ENCODE measurements around the gene FOLR3.

Gene FOLR3

GRCh38 chr11:72114570-72114969 lies 21.0 kb upstream of the FOLR3 start:
- no peak overlapping the region for H2BK5ac ChIP-seq (ENCODE audit: low read length)
- H3K18ac ChIP-seq (ENCODE audit: low read length) = no peak overlapping the region
- WGBS, 2 donors (ENCODE audit: extremely low coverage in 2 of 2, insufficient read length in 2 of 2, insufficient replicate concordance in 1 of 2) = no CpG with 5 or more reads among the region's 1 CpG
- H3K9ac ChIP-seq (ENCODE audit: low read depth, low read length, poor library complexity) = no peak overlapping the region
- no peak overlapping the region for H3K23ac ChIP-seq (ENCODE audit: low read depth, low read length, poor library complexity)
- H3K4me2 ChIP-seq (ENCODE audit: insufficient read depth, low read length, poor library complexity, severe bottlenecking) = no peak overlapping the region
- no peaks in the 10 kb centered on the region for H3K9me3 ChIP-seq (replicated peaks in 1 of 2; ENCODE audit: control insufficient read depth in 2 of 2, insufficient read depth in 1 of 2, low read depth in 1 of 2, low read length in 2 of 2)
- no peak overlapping the region for H4K8ac ChIP-seq (ENCODE audit: low read depth, low read length)
- H3K27ac ChIP-seq (replicated peaks; ENCODE audit: low read length) = no peak overlapping the region
- no peaks in the 10 kb centered on the region for H3K27me3 ChIP-seq (ENCODE audit: control insufficient read depth in 3 of 3, insufficient read depth in 3 of 3, low read depth in 1 of 3, low read length in 3 of 3)
- peaks cover 0 to 6% of the 10 kb centered on the region in 2 donors for H3K4me1 ChIP-seq (ENCODE audit: control insufficient read depth in 2 of 2, insufficient read depth in 1 of 2, low read depth in 1 of 2, low read length in 2 of 2)
- H2BK12ac ChIP-seq (ENCODE audit: low read length) = no peak overlapping the region
- no peak overlapping the region for H2AFZ ChIP-seq (ENCODE audit: low read length)
- no peak overlapping the region for H3K14ac ChIP-seq (ENCODE audit: low read length)
- H3K4ac ChIP-seq (ENCODE audit: low read length) = no peak overlapping the region
- H2BK120ac ChIP-seq (ENCODE audit: low read depth, low read length) = no peak overlapping the region
- H3K36me3 ChIP-seq (replicated peaks in 1 of 2; ENCODE audit: control insufficient read depth in 2 of 2, insufficient read depth in 2 of 2, low read length in 2 of 2) = peaks cover 4 to 10% of the 10 kb centered on the region in 2 donors
- H3K4me3 ChIP-seq (ENCODE audit: low read length in 2 of 2) = no peak overlapping the region
- DNase-seq (ENCODE audit: low spot score) = no peak
- no peak overlapping the region for H2AK5ac ChIP-seq (ENCODE audit: low read depth, low read length)
- H4K91ac ChIP-seq (ENCODE audit: low read depth, low read length, poor library complexity) = no peak overlapping the region
- H3K79me1 ChIP-seq (ENCODE audit: low read depth, low read length) = peaks cover 2% of the 10 kb centered on the region
- H2BK15ac ChIP-seq (ENCODE audit: low read length) = no peak overlapping the region

GRCh38 chr11:72116019-72116755 lies 19.3 kb upstream of the FOLR3 start:
- no peak for DNase-seq (ENCODE audit: low spot score)
- H2BK12ac ChIP-seq (ENCODE audit: low read length) = no peak overlapping the region
- no peaks in the 10 kb centered on the region for H3K9me3 ChIP-seq (replicated peaks in 1 of 2; ENCODE audit: control insufficient read depth in 2 of 2, insufficient read depth in 1 of 2, low read depth in 1 of 2, low read length in 2 of 2)
- no peaks in the 10 kb centered on the region for H3K27me3 ChIP-seq (ENCODE audit: control insufficient read depth in 3 of 3, insufficient read depth in 3 of 3, low read depth in 1 of 3, low read length in 3 of 3)
- no peak overlapping the region for H3K4me3 ChIP-seq (ENCODE audit: low read length in 2 of 2)
- no peak overlapping the region for H3K18ac ChIP-seq (ENCODE audit: low read length)
- peaks cover 0 to 6% of the 10 kb centered on the region in 2 donors for H3K4me1 ChIP-seq (ENCODE audit: control insufficient read depth in 2 of 2, insufficient read depth in 1 of 2, low read depth in 1 of 2, low read length in 2 of 2)
- no peak overlapping the region for H2AFZ ChIP-seq (ENCODE audit: low read length)
- no peak overlapping the region for H3K23ac ChIP-seq (ENCODE audit: low read depth, low read length, poor library complexity)
- H2AK5ac ChIP-seq (ENCODE audit: low read depth, low read length) = no peak overlapping the region
- no peak overlapping the region for H4K91ac ChIP-seq (ENCODE audit: low read depth, low read length, poor library complexity)
- H3K36me3 ChIP-seq (replicated peaks in 1 of 2; ENCODE audit: control insufficient read depth in 2 of 2, insufficient read depth in 2 of 2, low read length in 2 of 2) = no peaks in the 10 kb centered on the region
- H3K27ac ChIP-seq (replicated peaks; ENCODE audit: low read length) = no peak overlapping the region
- no peaks in the 10 kb centered on the region for H3K79me1 ChIP-seq (ENCODE audit: low read depth, low read length)
- H2BK120ac ChIP-seq (ENCODE audit: low read depth, low read length) = no peak overlapping the region
- H3K9ac ChIP-seq (ENCODE audit: low read depth, low read length, poor library complexity) = no peak overlapping the region
- no peak overlapping the region for H4K8ac ChIP-seq (ENCODE audit: low read depth, low read length)
- H2BK5ac ChIP-seq (ENCODE audit: low read length) = no peak overlapping the region
- no peak overlapping the region for H2BK15ac ChIP-seq (ENCODE audit: low read length)
- no peak overlapping the region for H3K4ac ChIP-seq (ENCODE audit: low read length)
- H3K14ac ChIP-seq (ENCODE audit: low read length) = no peak overlapping the region
- H3K4me2 ChIP-seq (ENCODE audit: insufficient read depth, low read length, poor library complexity, severe bottlenecking) = no peak overlapping the region
- no CpG with 5 or more reads among the region's 6 CpGs for WGBS, 2 donors (ENCODE audit: extremely low coverage in 2 of 2, insufficient read length in 2 of 2, insufficient replicate concordance in 1 of 2)

- Histone ChIP-seq H2AFZ (ENCODE audit: low read length) (peak overlapping the region; percentile 57), H2BK5ac (ENCODE audit: low read length) (no peak overlapping the region), H2BK12ac (ENCODE audit: low read length) (no peak overlapping the region), H3K23ac (ENCODE audit: low read depth, low read length, poor library complexity) (no peak overlapping the region), H3K79me1 (ENCODE audit: low read depth, low read length) (no peaks in the 10 kb centered on the region), H3K27ac (replicated peaks; ENCODE audit: low read length) (no peak overlapping the region), H4K91ac (ENCODE audit: low read depth, low read length, poor library complexity) (no peak overlapping the region), H3K14ac (ENCODE audit: low read length) (no peak overlapping the region), H3K9ac (ENCODE audit: low read depth, low read length, poor library complexity) (no peak overlapping the region), H4K8ac (ENCODE audit: low read depth, low read length) (no peak overlapping the region), H3K4me2 (ENCODE audit: insufficient read depth, low read length, poor library complexity, severe bottlenecking) (no peak overlapping the region), H3K27me3 (ENCODE audit: control insufficient read depth in 3 of 3, insufficient read depth in 3 of 3, low read depth in 1 of 3, low read length in 3 of 3) (no peaks in the 10 kb centered on the region), H3K4me3 (ENCODE audit: low read length in 2 of 2) (no peak overlapping the region), H3K4me1 (ENCODE audit: control insufficient read depth in 2 of 2, insufficient read depth in 1 of 2, low read depth in 1 of 2, low read length in 2 of 2) (no peaks in the 10 kb centered on the region), H3K9me3 (replicated peaks in 1 of 2; ENCODE audit: control insufficient read depth in 2 of 2, insufficient read depth in 1 of 2, low read depth in 1 of 2, low read length in 2 of 2) (no peaks in the 10 kb centered on the region), H3K18ac (ENCODE audit: low read length) (no peak overlapping the region), H3K4ac (ENCODE audit: low read length) (no peak overlapping the region), H2BK120ac (ENCODE audit: low read depth, low read length) (no peak overlapping the region), H2BK15ac (ENCODE audit: low read length) (no peak overlapping the region), H3K36me3 (replicated peaks in 1 of 2; ENCODE audit: control insufficient read depth in 2 of 2, insufficient read depth in 2 of 2, low read length in 2 of 2) (no peaks in the 10 kb centered on the region), H2AK5ac (ENCODE audit: low read depth, low read length) (no peak overlapping the region)
- DNase-seq (ENCODE audit: low spot score) = no peak
- no CpG with 5 or more reads among the region's 6 CpGs for WGBS, 2 donors (ENCODE audit: extremely low coverage in 2 of 2, insufficient read length in 2 of 2, insufficient replicate concordance in 1 of 2)
Observed at GRCh38 chr11:72119198-72119597, 16.3 kb upstream of the FOLR3 start.

- H3K27ac ChIP-seq (replicated peaks; ENCODE audit: low read length) = no peak overlapping the region
- no peaks in the 10 kb centered on the region for H3K79me1 ChIP-seq (ENCODE audit: low read depth, low read length)
- no peak overlapping the region for H3K4me2 ChIP-seq (ENCODE audit: insufficient read depth, low read length, poor library complexity, severe bottlenecking)
- no peaks in the 10 kb centered on the region for H3K36me3 ChIP-seq (replicated peaks in 1 of 2; ENCODE audit: control insufficient read depth in 2 of 2, insufficient read depth in 2 of 2, low read length in 2 of 2)
- no peak overlapping the region for H2BK120ac ChIP-seq (ENCODE audit: low read depth, low read length)
- no peak for DNase-seq (ENCODE audit: low spot score)
- H2AK5ac ChIP-seq (ENCODE audit: low read depth, low read length) = no peak overlapping the region
- H4K8ac ChIP-seq (ENCODE audit: low read depth, low read length) = no peak overlapping the region
- no peak overlapping the region for H3K4me3 ChIP-seq (ENCODE audit: low read length in 2 of 2)
- no peaks in the 10 kb centered on the region for H3K4me1 ChIP-seq (ENCODE audit: control insufficient read depth in 2 of 2, insufficient read depth in 1 of 2, low read depth in 1 of 2, low read length in 2 of 2)
- no peak overlapping the region for H2AFZ ChIP-seq (ENCODE audit: low read length)
- H3K27me3 ChIP-seq (ENCODE audit: control insufficient read depth in 3 of 3, insufficient read depth in 3 of 3, low read depth in 1 of 3, low read length in 3 of 3) = no peaks in the 10 kb centered on the region
- no peak overlapping the region for H2BK12ac ChIP-seq (ENCODE audit: low read length)
- no peaks in the 10 kb centered on the region for H3K9me3 ChIP-seq (replicated peaks in 1 of 2; ENCODE audit: control insufficient read depth in 2 of 2, insufficient read depth in 1 of 2, low read depth in 1 of 2, low read length in 2 of 2)
- no peak overlapping the region for H3K23ac ChIP-seq (ENCODE audit: low read depth, low read length, poor library complexity)
- no CpG with 5 or more reads among the region's 2 CpGs for WGBS, 2 donors (ENCODE audit: extremely low coverage in 2 of 2, insufficient read length in 2 of 2, insufficient replicate concordance in 1 of 2)
- no peak overlapping the region for H3K4ac ChIP-seq (ENCODE audit: low read length)
- H3K18ac ChIP-seq (ENCODE audit: low read length) = no peak overlapping the region
- H2BK5ac ChIP-seq (ENCODE audit: low read length) = no peak overlapping the region
- peak overlapping the region; percentile 23 for H3K14ac ChIP-seq (ENCODE audit: low read length)
- H2BK15ac ChIP-seq (ENCODE audit: low read length) = no peak overlapping the region
- no peak overlapping the region for H4K91ac ChIP-seq (ENCODE audit: low read depth, low read length, poor library complexity)
- no peak overlapping the region for H3K9ac ChIP-seq (ENCODE audit: low read depth, low read length, poor library complexity)
Observed at GRCh38 chr11:72120930-72121329, 14.6 kb upstream of the FOLR3 start.
